GM19193 (cell line): ENCODE results near the gene DUOXA1.

Source experiments
- POLR2A ChIP-seq: IDR thresholded peaks from 4 replicates; pipeline ENCODE4 v1.6.1; 2011; ENCODE audit not compliant: insufficient read depth, insufficient read length; ENCODE audit errors: extremely low read depth

The DUOXA1 gene

DNA sequence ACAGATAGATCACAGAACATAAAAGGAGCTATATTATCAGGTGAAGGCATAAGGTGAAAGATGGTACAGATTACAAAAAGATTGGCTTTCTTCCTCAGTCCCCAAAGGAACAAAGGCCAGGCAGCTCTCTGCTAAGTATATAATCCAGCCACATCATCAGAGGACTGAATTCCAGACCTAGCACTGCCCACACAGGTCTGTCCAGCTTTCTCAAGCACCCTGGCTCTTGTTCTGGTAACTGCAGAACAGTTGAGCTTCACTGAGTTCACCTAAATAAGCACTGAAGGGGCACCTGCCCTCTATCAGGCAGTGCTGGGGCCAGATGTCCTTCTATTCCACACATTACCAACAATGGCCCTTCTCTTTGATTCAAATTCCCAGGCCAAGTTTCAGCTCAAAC lies 6.3 kb downstream of the DUOXA1 start:
- TF ChIP-seq POLR2A = no peak

DNA sequence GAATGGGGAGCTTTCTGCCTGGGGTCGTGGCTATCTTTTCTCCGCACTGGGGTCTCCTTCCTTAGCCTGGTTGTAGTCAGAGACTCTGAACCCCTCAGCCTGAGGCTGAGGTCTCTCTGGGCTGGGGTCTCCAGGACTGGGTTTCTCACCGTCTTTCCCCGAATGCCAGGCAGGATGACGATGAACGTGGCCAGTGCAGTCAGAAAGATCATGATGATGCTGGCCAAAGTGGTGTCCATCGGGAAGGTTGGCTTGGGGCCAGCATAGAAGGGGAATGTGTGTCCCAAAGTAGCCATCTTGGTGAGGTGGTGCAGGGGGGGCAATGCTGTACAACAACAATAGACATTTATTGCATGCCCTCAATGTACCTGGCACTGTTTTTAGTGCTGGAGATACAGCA lies 7.0 kb downstream of the DUOXA1 start:
- no peak for TF ChIP-seq POLR2A

DNA sequence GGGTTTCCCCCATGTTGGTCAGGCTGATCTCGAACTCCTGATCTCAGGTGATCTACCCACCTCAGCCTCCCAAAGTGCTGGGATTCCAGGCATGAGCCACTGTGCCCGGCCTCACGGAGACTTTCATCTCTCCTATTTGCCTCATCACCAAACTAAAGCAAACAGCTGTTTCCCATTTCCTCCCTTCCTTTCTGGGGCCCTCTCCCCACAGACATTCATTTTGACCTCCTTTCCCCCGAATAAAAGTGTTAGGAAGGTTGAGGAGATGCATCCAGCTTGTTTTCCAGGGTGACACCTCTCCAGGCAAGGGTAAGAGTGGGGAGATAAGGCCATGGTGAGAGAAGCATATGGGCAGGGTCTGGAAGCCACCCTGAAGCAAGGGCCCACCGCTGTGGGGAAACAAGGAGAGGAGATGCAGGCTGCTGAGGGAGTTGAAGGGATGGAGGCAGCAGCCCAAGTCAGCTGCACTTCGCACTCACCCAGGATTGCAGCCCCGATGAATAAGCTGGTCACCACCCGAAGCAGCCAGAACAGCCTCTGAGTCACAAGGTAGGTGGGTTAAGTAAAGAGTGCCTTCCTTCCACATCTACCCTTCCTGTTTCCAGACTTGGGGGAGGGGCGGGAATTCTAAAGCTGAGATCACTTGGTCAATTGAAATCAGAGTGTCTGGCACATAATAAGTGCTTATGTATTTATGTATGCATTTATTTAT lies 7.8 kb downstream of the DUOXA1 start:
- no peak for TF ChIP-seq POLR2A

DNA sequence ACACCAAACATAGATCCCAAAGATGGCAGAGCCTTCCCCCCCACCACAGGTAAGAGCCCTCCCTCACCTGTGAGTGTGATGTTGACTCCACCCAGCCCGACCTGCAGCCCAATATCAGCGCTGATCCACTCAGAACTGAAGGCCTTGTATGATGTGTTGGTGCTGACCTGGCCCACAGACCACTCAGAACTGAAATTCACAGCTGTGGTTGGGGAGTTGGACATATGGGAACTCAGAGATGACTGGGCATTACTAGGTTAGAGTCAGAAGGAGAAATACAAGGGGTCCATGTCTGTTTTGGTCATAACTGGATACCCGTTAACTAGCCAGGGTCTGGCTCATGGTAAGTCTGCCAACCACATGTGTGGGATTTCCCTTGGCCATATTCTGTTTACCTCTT lies 8.7 kb downstream of the DUOXA1 start:
- no peak for TF ChIP-seq POLR2A

DNA sequence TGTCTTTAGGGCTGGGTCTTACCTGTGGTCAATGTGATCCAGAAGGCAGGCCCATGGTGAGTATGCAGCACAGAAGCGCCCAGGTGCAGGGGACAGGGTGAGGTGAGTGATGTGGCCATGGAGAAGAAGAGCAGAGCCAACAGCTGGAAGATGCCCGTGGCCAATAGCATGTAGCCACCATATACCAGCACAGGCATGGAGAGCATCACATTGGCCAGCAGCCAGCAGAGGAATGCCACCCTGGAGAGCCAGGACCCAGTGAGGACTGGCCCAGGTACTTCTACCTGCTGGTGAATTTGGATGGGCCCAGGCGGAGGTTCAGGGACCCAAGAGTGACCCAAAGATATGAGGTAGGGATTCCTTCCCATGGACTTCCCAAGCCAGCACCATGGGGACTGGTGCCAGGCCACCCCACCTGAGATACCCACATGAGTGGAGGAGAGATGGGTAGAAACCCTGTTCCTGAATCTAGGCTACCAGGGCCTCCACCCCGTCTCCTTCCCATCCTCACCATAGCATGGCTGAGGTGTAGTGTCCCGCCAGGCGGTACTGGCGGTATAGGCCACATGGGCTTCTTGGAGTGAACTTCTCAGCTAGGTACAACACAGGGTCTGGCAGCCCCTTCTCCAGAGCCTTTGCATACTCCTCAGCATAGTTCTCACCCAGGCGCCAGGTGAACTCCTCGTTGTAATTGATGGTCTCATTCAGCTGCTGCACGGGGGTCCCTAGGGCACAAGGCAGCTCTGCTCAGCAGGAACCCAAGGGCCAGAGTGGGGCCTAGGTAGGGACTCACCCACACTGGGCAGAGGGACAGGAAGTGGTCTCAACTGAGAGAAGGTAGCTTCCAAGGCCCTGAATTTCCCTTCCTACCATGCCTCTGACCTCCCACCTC lies 9.4 kb downstream of the DUOXA1 start:
- TF ChIP-seq POLR2A = no peak

DNA sequence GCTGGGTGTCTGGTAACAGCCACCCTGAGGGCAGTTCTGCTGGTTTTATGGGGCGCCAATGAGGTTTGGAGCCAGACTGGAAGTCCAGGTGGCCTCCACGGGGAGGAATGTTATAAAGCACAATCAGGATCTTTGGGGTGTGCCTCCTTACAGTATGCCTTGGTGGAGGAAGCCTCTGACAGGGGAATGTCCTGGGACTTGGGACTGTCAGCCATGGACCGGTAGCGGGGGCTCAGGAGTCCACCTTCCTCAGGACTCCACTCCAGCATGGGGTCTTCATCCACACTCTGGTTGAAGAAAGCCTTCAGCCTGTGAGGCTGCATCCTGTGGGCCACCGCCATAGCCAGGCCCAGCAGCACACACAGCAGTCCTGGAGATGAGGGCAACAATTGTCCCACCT lies 10.7 kb downstream of the DUOXA1 start:
- no peak for TF ChIP-seq POLR2A

DNA sequence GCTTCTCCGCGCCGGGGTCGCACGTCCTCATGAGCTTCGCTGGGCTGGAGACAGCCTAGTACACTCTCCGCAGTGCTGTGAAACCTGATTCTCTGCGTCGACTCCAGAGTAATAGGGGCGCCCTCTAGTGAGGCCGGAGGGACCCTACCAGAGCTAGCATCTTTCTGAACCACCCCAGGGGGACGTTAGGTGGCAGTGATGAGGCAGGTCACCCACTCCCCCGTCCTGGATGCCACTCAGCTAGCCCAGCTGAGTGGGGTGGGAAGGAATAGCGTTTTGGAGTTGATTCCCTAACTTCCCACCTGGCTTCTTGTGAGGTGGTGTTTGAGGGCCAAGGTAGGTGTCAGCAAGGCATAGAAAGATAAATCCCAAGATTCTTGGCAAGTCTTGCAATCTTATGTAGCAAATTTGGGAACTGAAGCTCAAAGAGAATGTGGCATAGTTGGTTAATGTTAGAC lies 11.5 kb downstream of the DUOXA1 start:
- TF ChIP-seq POLR2A = no peak

DNA sequence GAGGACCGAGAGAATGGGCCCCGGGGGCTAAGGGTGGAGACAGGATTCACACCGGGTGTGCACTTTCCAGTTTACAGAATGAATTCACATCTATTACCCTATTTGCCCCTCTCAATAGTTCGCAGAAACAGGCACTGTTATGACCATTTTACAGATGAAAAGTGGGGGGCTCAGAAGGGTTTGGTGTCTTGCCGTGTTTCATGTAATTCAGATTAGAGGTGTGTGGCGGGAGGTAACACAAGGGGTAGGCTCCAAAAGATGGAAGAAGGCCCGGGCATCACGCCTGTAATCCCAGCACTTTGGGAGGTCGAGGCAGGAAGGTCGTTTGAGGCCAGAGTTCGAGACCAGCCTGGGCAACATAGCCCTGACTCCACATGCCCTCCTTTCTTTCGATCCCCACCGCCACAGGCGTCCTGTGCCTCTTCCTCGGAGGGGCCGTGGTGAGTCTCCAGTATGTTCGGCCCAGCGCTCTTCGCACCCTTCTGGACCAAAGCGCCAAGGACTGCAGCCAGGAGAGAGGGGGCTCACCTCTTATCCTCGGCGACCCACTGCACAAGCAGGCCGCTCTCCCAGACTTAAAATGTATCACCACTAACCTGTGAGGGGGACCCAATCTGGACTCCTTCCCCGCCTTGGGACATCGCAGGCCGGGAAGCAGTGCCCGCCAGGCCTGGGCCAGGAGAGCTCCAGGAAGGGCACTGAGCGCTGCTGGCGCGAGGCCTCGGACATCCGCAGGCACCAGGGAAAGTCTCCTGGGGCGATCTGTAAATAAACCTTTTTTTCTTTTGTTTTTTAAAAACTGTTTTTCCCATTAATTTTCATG lies 12.2 kb downstream of the DUOXA1 start:
- no peak for TF ChIP-seq POLR2A

DNA sequence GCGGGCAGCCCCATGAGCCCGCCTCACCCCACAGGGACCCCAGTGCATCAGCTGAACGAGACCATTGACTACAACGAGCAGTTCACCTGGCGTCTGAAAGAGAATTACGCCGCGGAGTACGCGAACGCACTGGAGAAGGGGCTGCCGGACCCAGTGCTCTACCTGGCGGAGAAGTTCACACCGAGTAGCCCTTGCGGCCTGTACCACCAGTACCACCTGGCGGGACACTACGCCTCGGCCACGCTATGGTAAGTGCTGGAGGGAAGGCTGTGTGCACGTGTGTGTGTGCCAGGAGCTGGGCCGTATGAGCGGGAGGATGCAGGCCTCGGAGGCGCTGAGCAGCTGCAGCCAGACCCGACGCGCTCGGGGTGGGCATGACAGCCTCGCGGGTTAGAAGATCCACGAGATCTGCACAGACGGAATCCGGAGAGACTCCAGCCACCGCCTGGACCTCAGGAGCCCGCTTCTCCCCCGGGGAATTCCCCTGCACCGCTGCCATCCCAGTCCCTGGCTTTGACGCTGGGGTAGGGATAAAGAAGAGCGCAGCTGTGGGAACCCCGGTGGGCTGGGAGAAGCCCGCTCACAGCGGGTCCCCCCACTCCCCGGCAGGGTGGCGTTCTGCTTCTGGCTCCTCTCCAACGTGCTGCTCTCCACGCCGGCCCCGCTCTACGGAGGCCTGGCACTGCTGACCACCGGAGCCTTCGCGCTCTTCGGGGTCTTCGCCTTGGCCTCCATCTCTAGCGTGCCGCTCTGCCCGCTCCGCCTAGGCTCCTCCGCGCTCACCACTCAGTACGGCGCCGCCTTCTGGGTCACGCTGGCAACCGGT lies 13.0 kb downstream of the DUOXA1 start:
- no peak for TF ChIP-seq POLR2A

DNA sequence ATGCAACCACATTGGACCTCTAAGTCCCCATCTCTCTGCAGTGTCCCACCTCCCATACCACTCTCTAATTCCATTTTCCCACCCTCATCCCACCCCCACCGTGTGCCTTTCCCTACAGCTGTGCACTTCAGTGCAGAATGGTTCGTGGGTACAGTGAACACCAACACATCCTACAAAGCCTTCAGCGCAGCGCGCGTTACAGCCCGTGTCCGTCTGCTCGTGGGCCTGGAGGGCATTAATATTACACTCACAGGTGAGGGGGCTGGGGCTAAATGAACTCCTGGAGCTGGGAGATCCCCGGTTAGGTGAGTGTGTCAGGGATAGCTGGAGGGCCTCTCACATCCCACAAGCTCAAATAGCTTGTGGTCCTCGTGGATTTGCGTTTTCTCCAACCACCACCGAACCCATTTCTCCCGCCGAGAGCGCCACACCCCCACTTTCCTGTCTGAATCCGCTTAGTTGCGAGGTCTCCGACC lies 13.6 kb downstream of the DUOXA1 start:
- no peak for TF ChIP-seq POLR2A

DNA sequence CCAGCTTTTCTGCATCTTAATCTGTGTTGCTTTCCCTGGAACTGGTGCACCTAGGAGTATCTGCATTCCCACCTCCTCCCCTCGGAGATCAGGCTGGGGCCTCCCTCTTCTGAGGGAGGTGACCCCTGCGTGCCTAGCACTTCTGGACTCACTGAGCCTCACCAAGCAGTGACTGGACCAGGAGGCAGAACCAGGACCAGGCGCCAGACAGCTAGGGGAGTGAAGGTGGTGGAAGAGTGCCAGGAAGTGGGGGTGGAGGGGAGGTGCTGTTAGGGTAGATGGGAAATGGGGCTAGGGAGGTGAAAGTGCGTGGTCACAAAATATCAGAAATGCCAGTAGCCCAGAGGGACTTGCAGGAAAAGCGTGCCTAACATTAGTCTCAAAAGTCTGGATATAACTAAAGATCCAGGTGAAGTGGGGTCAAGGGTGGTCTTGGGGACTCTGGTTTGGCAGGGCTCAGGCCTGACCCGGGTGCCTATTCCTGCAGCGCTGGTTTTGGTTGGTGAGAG lies 14.3 kb downstream of the DUOXA1 start:
- TF ChIP-seq POLR2A = no peak

DNA sequence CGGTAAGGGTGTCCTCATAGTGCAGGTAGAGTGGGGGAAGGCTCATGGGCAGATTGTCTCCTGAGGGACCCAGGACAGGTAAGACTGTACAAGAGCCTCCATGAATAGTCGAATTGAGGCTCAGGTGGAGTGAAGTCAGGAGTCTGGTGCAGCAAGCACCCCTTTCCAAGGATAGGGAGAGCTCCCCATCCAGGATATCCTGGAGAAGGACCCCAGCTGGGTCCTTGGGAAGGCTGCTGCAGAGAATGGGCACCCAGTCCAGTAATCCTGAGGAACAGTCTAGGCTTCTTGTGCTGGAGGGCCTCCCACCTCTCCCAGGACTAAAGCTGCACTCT lies 15.0 kb downstream of the DUOXA1 start:
- TF ChIP-seq POLR2A = no peak

DNA sequence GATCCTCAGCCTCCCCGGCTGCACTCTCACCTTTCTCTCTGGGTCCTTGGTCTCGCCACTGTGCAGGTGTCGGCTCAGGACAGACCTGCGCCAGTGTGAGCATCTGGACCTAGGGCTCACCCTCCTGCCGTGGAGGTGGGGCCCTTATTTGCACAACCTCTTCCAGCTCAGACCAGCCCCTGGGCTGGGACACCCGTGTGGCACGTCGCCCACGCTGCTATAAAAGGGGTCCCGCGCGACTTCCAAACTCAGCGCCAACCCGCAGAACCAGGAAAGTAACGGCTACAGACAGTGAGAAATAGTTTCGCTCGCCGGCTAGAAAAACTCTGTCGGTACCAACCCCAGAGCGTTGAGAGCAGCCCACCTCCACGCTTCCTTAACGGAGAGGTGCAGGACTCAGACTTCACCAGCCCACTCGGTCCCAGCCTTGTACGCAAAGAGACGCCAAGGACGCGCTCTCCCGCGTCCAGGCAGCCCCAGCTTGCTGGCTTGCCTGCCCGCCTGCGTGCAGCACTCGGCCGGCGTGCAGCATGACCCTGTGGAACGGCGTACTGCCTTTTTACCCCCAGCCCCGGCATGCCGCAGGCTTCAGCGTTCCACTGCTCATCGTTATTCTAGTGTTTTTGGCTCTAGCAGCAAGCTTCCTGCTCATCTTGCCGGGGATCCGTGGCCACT lies 15.5 kb downstream of the DUOXA1 start, which contains the start of the genes DUOX2 and DUOXA2:
Gene DUOX2, minus strand, starts transcription at position 97 of the 675 bp plus-strand sequence. CDS start 761 bp downstream, outside the sequence.
Gene DUOXA2, plus strand, starts transcription at position 251 of the 675 bp plus-strand sequence. Its CDS starts 280 bp downstream, at position 531.
- TF ChIP-seq POLR2A = no peak
